K562 (cell line): ENCODE results near the gene DPEP1. TPM values are rescaled to one million over a fixed set of nuclear protein-coding genes. Genes with fewer than 3 reads are reported as not detected.

ENCODE experiments used
- ARID1B ChIP-seq: fragments of 450-650 bp; IDR thresholded peaks from 2 replicates; pipeline ENCODE4 v1.6.1; 2016; ENCODE audit warnings: antibody characterized with exemption, mild to moderate bottlenecking, inconsistent platforms
- BCL6 ChIP-seq: fragments of 250-450 bp; sonication (Bioruptor Pico); IDR thresholded peaks from 2 replicates; pipeline ENCODE4 v1.4.0; 2020
- CEBPG ChIP-seq, 3 experiments: fragments of 200-800 bp in 1 of 3; sonication (Bioruptor generic) in 1 of 3; sonication (generic) in 1 of 3; formaldehyde crosslinking in 1 of 3; IDR thresholded peaks in 2 of 3; conservative IDR thresholded peaks in 1 of 3; 2 replicates each; pipeline versions ENCODE4 v1.6.1 to v1.8.0; 2016 to 2022; ENCODE audit warnings: missing compliant biosample characterization in 2 of 3, missing genetic modification characterization in 2 of 3, mild to moderate bottlenecking in 1 of 3, missing genetic modification reagents in 1 of 3
- FOXK2 ChIP-seq, 2 experiments: fragments of 450-650 bp; IDR thresholded peaks in 1 of 2; conservative IDR thresholded peaks in 1 of 2; 2 replicates each; pipeline ENCODE4 v1.6.1; 2016; ENCODE audit warnings: low read depth in 2 of 2, mild to moderate bottlenecking in 1 of 2
- MCM3 ChIP-seq: fragments of 450-650 bp; IDR thresholded peaks from 2 replicates; pipeline ENCODE4 v1.6.1; 2016
- NFATC3 ChIP-seq: fragments of 450-650 bp; IDR thresholded peaks from 2 replicates; pipeline ENCODE4 v1.6.1; 2017; ENCODE audit warnings: mild to moderate bottlenecking
- PML ChIP-seq: IDR thresholded peaks from 2 replicates; pipeline ENCODE4 v1.6.1; 2012; ENCODE audit warnings: low read length, inconsistent platforms
- PTBP1 ChIP-seq: fragments of 200-400 bp; formaldehyde crosslinking; IDR thresholded peaks from 2 replicates; pipeline ENCODE4 v1.6.1; 2017; ENCODE audit warnings: low read depth, low read length
- SMAD2 ChIP-seq: fragments of 150-350 bp; IDR thresholded peaks from 2 replicates; pipeline ENCODE4 v1.6.1; 2014; ENCODE audit warnings: low read depth, mild to moderate bottlenecking, low read length
- SMARCE1 ChIP-seq: fragments of 450-650 bp; IDR thresholded peaks from 2 replicates; pipeline ENCODE4 v1.7.1; 2016; ENCODE audit warnings: mild to moderate bottlenecking
- SNRNP70 ChIP-seq: fragments of 200-400 bp; formaldehyde crosslinking; optimal IDR thresholded peaks from 2 replicates; pipeline ENCODE3; 2017; ENCODE audit warnings: low read depth, low read length
- ZEB2 ChIP-seq: fragments of 450-650 bp; IDR thresholded peaks from 2 replicates; pipeline ENCODE4 v1.6.1; 2016
- ZNF311 ChIP-seq: fragments of 250-450 bp; sonication (Bioruptor Pico); IDR thresholded peaks from 2 replicates; pipeline ENCODE4 v1.4.0; 2020; ENCODE audit warnings: mild to moderate bottlenecking, moderate library complexity
- ZNF707 ChIP-seq: fragments of 250-450 bp; sonication (Bioruptor Pico); conservative IDR thresholded peaks from 2 replicates; pipeline ENCODE4 v1.8.0; 2022; ENCODE audit warnings: inconsistent platforms, mild to moderate bottlenecking, moderate library complexity
- polyA plus RNA-seq, 8 experiments: library from polyadenylated mRNA; depleted of rRNA in 4 of 8; stranded (reverse) in 5 of 8; unstranded in 3 of 8; fragments of >200 nt; fragmentation: Nextera tagmentation in 2 of 8; fragmentation: Illumina TruSeq in 1 of 8; extraction: Ambion mirVana in 2 of 8; extraction: Trizol in 1 of 8; gene quantifications; 2 replicates each; pipeline versions ENCODE4 v1.2.1 to v1.2.3, GENCODE V29; 2011 to 2014; ENCODE audit warnings: inconsistent platforms in 1 of 8, missing spikeins in 1 of 8
- total RNA-seq, 7 experiments: library from RNA; depleted of rRNA in 6 of 7; stranded (reverse); fragments of >200 nt in 6 of 7; fragmentation: Illumina TruSeq in 2 of 7; extraction: Trizol in 2 of 7; gene quantifications; 2 replicates each; pipeline versions ENCODE4 v1.2.1 to v1.2.3, GENCODE V29; 2011 to 2021; ENCODE audit warnings: low replicate concordance in 1 of 7
- TF ChIP-seq, protein P1 (sequence below): fragments of 200-800 bp; sonication (Bioruptor generic); IDR thresholded peaks from 2 replicates; pipeline ENCODE4 v1.6.1; 2017; ENCODE audit warnings: missing genetic modification characterization, missing compliant biosample characterization
- TF ChIP-seq, protein P2 (sequence below): sonication (generic); formaldehyde crosslinking; IDR thresholded peaks from 2 replicates; pipeline ENCODE4 v1.8.1; 2023; ENCODE audit warnings: mild to moderate bottlenecking, missing genetic modification reagents
- TF ChIP-seq, protein P3 (sequence below), 3 experiments: IDR thresholded peaks in 2 of 3; conservative IDR thresholded peaks in 1 of 3; 2 replicates each; pipeline ENCODE4 v1.5.1; 2011 to 2012; ENCODE audit warnings: low read length in 3 of 3, mild to moderate bottlenecking in 3 of 3, control low read depth in 2 of 3, improper control_type of control experiment in 1 of 3, inconsistent platforms in 1 of 3, low read depth in 1 of 3, mixed read lengths in 1 of 3, moderate library complexity in 1 of 3; ENCODE audit not compliant: insufficient read depth in 2 of 3
- TF ChIP-seq, protein P4 (sequence below), 2 experiments: fragments of 200-800 bp in 1 of 2; sonication (Bioruptor generic) in 1 of 2; sonication (generic) in 1 of 2; formaldehyde crosslinking in 1 of 2; IDR thresholded peaks in 1 of 2; conservative IDR thresholded peaks in 1 of 2; 2 replicates each; pipeline versions ENCODE4 v1.5.0 to v1.6.1; 2016 to 2020; ENCODE audit warnings: missing compliant biosample characterization in 1 of 2, missing genetic modification characterization in 1 of 2, missing genetic modification reagents in 1 of 2

The DPEP1 gene
- total and polyA plus RNA-seq, 9 of the 15 experiments (the other 6 are each of a cell fraction or from before 2014, with no cell fraction given): 0.14 to 0.31 (median 0.20) TPM; not detected in 6

- TF ChIP-seq PML (0 out of 2 replicates have a peak, but pooled peaks have one; percentile 1), ZNF311 (CRISPR knock-in tag) (no peak), CEBPG (CRISPR knock-in tag; IDR thresholded peaks at IDR 0.05) (0 out of 2 replicates have a peak, but pooled peaks have one; percentile 16), CEBPG (tag; conservative IDR thresholded peaks at IDR 0.05 in 1 of 2, IDR thresholded peaks at IDR 0.05 in 1 of 2) (no peak), NFATC3 (no peak), MCM3 (no peak), SMAD2 (no peak), ZNF707 (CRISPR knock-in tag) (no peak), SMARCE1 (no peak), ARID1B (no peak), FOXK2 (conservative IDR thresholded peaks at IDR 0.05 in 1 of 2, IDR thresholded peaks at IDR 0.05 in 1 of 2; ENCODE audit: low read depth in 2 of 2) (peak in 1 of 2 experiments; percentile 53; a peak in 1 of 4 replicates), ZEB2 (no peak), PTBP1 (0 out of 2 replicates have a peak, but pooled peaks have one; percentile 20), SNRNP70 (no peak), BCL6 (CRISPR knock-in tag) (no peak)
- TF ChIP-seq, protein P1, sequence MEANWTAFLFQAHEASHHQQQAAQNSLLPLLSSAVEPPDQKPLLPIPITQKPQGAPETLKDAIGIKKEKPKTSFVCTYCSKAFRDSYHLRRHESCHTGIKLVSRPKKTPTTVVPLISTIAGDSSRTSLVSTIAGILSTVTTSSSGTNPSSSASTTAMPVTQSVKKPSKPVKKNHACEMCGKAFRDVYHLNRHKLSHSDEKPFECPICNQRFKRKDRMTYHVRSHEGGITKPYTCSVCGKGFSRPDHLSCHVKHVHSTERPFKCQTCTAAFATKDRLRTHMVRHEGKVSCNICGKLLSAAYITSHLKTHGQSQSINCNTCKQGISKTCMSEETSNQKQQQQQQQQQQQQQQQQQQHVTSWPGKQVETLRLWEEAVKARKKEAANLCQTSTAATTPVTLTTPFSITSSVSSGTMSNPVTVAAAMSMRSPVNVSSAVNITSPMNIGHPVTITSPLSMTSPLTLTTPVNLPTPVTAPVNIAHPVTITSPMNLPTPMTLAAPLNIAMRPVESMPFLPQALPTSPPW (CRISPR knock-in tag): no peak
- TF ChIP-seq, protein P2, sequence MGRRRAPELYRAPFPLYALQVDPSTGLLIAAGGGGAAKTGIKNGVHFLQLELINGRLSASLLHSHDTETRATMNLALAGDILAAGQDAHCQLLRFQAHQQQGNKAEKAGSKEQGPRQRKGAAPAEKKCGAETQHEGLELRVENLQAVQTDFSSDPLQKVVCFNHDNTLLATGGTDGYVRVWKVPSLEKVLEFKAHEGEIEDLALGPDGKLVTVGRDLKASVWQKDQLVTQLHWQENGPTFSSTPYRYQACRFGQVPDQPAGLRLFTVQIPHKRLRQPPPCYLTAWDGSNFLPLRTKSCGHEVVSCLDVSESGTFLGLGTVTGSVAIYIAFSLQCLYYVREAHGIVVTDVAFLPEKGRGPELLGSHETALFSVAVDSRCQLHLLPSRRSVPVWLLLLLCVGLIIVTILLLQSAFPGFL (CRISPR knock-in tag): no peak
- TF ChIP-seq, protein P3, sequence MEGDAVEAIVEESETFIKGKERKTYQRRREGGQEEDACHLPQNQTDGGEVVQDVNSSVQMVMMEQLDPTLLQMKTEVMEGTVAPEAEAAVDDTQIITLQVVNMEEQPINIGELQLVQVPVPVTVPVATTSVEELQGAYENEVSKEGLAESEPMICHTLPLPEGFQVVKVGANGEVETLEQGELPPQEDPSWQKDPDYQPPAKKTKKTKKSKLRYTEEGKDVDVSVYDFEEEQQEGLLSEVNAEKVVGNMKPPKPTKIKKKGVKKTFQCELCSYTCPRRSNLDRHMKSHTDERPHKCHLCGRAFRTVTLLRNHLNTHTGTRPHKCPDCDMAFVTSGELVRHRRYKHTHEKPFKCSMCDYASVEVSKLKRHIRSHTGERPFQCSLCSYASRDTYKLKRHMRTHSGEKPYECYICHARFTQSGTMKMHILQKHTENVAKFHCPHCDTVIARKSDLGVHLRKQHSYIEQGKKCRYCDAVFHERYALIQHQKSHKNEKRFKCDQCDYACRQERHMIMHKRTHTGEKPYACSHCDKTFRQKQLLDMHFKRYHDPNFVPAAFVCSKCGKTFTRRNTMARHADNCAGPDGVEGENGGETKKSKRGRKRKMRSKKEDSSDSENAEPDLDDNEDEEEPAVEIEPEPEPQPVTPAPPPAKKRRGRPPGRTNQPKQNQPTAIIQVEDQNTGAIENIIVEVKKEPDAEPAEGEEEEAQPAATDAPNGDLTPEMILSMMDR (IDR thresholded peaks at IDR 0.05 in 2 of 3, conservative IDR thresholded peaks at IDR 0.05 in 1 of 3; ENCODE audit: insufficient read depth in 2 of 3, low read depth in 1 of 3, low read length in 3 of 3): 0 out of 6 replicates have a peak, but pooled peaks of 1 of the 3 experiments have one; percentile 5
- TF ChIP-seq, protein P4, sequence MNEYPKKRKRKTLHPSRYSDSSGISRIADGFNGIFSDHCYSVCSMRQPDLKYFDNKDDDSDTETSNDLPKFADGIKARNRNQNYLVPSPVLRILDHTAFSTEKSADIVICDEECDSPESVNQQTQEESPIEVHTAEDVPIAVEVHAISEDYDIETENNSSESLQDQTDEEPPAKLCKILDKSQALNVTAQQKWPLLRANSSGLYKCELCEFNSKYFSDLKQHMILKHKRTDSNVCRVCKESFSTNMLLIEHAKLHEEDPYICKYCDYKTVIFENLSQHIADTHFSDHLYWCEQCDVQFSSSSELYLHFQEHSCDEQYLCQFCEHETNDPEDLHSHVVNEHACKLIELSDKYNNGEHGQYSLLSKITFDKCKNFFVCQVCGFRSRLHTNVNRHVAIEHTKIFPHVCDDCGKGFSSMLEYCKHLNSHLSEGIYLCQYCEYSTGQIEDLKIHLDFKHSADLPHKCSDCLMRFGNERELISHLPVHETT (CRISPR knock-in tag; conservative IDR thresholded peaks at IDR 0.05 in 1 of 2, IDR thresholded peaks at IDR 0.05 in 1 of 2): peak in 1 of 2 experiments; percentile 48; a peak in 1 of 4 replicates
Measured at GRCh38 chr16:89687092-89687940, 73.9 kb downstream of the DPEP1 start (continued).
